ENCODE results near the gene COL9A3.

Gene COL9A3

DNA sequence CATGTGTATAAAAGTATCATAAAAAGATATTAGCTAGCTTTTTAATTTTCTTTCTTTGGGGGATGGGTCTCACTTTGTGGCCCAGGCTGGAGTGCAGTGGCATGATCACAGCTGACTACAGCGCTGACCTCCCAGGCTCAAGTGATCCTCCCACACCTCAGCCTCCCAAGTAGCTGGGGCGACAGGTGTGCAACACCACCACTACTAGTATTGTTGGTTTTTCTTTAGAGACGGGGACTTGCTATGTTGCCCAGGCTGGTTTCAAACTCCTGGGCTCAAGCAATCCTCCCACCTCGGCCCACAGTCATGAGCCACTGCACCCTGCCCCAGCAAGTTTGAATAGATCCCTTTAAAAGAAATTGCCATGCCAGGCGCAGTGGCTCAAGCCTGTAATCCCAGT is 38.3 kb downstream of the COL9A3 start:
- no peak overlapping the region for H3K4me3 ChIP-seq (replicated peaks; ENCODE audit: low read depth, low read length)
- no peak for DNase-seq (ENCODE audit: low read depth)
- TF ChIP-seq, protein P1, sequence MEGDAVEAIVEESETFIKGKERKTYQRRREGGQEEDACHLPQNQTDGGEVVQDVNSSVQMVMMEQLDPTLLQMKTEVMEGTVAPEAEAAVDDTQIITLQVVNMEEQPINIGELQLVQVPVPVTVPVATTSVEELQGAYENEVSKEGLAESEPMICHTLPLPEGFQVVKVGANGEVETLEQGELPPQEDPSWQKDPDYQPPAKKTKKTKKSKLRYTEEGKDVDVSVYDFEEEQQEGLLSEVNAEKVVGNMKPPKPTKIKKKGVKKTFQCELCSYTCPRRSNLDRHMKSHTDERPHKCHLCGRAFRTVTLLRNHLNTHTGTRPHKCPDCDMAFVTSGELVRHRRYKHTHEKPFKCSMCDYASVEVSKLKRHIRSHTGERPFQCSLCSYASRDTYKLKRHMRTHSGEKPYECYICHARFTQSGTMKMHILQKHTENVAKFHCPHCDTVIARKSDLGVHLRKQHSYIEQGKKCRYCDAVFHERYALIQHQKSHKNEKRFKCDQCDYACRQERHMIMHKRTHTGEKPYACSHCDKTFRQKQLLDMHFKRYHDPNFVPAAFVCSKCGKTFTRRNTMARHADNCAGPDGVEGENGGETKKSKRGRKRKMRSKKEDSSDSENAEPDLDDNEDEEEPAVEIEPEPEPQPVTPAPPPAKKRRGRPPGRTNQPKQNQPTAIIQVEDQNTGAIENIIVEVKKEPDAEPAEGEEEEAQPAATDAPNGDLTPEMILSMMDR (IDR thresholded peaks at IDR 0.05; ENCODE audit: low read length, missing control alignments) = no peak

DNA sequence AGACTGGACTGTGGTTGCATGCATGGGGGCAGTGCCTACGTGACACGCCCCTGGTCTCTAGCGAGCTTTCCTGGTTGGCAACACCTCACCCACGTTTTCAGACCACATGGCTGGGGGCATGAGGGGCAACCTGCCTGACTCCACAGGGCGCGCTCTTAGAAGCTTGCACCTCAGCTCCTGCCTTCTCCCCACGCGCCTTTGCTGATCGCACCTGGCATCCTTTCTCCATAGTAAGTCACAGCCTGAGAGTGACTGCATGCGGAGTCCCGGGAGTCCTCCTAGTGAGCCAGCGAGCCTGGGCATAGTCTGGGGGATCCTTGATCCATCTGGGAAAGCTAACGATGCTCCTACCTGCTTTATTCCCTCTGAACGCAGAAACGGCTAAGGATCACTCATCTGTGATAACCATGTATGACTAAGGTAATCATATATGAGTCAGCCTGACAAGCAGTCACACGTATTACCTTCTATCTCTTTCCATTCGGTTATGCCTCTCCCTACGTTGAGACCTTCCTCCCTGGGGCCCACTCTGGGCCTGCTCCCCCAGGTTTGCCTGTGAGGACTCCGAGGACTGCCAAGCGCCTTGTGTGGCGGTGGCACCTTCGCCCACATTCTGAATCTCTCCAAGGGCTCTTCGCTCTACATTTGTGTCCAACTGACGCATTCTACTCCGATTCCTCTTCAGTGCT is 40.2 kb downstream of the COL9A3 start:
- H3K4me3 ChIP-seq (replicated peaks; ENCODE audit: low read depth, low read length) = no peak overlapping the region
- no peak for DNase-seq (ENCODE audit: low read depth)
- TF ChIP-seq, protein P1 (IDR thresholded peaks at IDR 0.05; ENCODE audit: low read length, missing control alignments) = no peak

DNA sequence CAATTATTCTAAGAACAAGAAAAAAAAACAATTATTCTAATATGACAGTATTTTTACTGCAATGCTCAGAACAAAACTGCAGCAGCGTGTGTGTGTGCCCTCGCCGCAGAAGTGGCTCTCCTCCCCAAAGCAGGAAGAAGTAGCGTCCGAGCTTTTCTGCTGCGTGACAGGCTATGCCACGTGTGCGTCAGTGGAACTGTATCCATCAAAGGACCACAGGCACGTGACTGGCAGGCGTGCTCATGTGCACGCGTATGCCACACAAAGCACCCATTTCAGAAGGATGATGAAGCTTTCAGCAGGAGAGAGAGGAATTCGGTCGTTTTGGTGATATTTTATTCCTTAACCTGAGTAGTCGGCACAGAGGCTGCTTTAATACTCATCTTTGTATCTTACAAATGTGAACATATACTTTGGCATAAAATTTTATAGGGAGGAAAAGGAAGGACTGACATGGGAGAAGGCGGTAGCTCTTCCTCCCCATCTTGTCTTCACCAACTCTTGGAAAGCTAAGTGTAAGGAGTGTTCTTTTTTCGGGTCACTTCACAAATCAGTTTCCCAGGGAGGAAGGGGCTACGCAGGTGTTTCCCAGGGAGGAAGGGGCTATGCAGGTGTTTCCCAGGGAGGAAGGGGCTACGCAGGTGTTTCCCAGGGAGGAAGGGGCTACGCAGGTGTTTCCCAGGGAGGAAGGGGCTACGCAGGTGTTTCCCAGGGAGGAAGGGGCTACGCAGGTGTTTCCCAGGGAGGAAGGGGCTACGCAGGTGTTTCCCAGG is 41.4 kb downstream of the COL9A3 start:
- no peak overlapping the region for H3K4me3 ChIP-seq (replicated peaks; ENCODE audit: low read depth, low read length)
- TF ChIP-seq, protein P1 (IDR thresholded peaks at IDR 0.05; ENCODE audit: low read length, missing control alignments) = no peak
- no peak for DNase-seq (ENCODE audit: low read depth)

DNA sequence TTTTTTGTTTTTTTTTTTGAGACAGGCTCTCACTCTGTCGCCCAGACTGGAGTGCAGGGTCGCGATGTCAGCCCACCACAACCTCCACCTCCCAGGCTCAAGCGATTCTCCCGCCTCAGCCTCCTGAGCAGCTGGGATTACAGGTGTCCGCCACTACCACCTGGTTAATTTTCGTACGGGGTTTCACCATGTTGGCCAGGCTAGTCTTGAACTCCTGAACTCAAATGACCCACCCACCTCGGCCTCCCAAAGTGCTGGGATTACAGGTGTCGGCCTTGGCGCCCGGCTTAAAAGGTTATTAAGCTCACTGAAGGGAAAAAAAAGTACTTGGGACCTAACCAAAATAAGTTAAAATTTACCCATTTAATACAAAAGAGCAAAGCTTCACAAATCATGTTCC is 42.9 kb downstream of the COL9A3 start:
- no peak for DNase-seq (ENCODE audit: low read depth)
- TF ChIP-seq, protein P1 (IDR thresholded peaks at IDR 0.05; ENCODE audit: low read length, missing control alignments) = no peak
- H3K4me3 ChIP-seq (replicated peaks; ENCODE audit: low read depth, low read length) = peak overlapping the region; percentile 56

DNA sequence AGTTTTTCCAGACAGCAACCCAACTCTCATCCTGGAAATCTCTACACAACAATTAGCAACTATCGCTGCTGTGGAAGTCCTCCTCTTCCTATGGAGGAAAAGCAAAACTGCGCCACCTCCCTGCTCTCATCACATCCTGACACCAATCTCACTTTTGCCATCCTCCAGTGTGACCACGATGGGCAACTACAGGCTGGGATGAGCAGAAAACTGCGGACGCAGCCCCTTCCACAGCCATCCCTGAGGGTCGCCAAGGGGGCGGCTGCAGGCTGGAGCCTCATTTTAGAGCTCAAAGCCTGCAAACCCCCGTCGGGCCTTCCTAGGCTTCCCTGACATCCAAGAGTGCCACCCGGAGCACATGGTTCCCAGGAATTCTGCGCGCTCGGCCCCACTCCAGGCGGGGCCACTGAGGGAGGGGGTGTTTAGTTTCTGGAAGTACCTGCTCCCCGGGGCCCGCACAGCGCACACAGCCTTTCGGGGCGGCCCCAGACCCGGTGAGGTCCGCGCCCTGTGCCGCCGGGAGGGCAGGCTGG is 43.6 kb downstream of the COL9A3 start:
- TF ChIP-seq, protein P1 (IDR thresholded peaks at IDR 0.05; ENCODE audit: low read length, missing control alignments) = peak; percentile 26
- peak overlapping the region; percentile 56 for H3K4me3 ChIP-seq (replicated peaks; ENCODE audit: low read depth, low read length)
- DNase-seq (ENCODE audit: low read depth) = peak; percentile 39

DNA sequence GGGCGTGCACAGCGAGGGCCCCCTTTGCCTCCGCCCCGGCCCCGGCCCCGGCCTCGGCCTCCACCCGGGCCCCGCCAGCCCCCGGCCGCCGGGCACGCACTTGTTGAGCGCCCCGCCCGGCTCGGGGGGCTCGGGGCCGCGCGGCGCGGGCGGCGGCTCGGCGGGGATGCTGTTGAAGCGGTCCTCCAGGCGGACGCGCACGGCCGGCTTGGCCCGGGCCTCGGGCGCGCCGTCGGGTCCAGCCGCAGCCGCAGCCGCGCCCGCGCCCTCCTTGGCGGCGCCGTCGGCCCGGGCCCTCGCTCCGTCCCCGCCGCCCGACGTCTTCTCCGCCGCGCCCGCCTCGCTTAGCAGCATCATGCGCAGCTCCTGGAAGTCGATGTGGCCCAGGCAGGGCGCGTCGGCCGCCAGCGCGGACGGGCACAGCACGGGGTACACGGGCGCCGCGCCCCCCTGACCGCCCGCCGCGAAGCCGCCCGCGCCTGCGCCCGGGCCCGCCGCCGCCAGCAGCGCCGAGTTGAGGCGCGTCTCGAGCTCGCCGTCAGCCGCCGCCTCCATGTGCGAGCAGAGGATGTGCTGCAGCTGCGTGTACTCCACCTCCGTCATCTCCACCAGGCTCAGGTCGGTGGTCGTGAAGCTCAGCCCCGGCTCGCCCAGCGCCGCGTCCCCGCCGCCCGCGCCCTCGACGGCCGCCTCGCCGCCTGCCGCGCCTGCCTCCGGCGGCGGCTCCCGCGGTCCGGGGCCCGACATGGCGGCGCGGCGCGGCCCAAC is 44.3 kb downstream of the COL9A3 start:
- DNase-seq (ENCODE audit: low read depth) = no peak
- TF ChIP-seq, protein P1 (IDR thresholded peaks at IDR 0.05; ENCODE audit: low read length, missing control alignments) = no peak
- H3K4me3 ChIP-seq (replicated peaks; ENCODE audit: low read depth, low read length) = peak overlapping the region; percentile 56
